ENCODE measurements around the gene SLC4A9.

DNA sequence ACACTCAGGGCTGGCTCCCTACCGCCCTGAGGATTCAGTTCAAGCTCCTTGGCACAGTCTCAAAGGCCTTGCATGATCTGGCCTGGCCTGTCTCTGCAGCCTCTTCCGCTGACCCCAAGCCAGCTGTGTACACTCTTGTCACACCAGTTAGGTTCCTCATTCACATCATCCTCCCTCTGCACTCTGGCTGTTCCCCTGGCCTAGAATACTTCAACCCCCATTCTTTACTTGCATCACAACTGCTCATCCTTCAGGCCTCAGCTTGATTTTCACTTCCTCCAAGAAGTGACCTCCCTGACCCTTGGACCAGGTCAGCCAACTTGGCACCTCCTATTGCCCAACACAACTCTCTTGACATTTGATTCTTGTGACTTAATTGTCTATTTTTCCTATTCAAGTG, 38.2 kb upstream of the SLC4A9 start:
- TF ChIP-seq ZNF274 (IDR thresholded peaks at IDR 0.05; ENCODE audit: low read depth, low read length) = no peak
- TF ChIP-seq SUZ12 (IDR thresholded peaks at IDR 0.05; ENCODE audit: extremely low read depth, insufficient read depth, insufficient read length) = no peak

Data from NT2/D1 (cell line).